ENCODE measurements around the gene DNAAF1. TPM values are rescaled to one million over a fixed set of nuclear protein-coding genes. Genes with fewer than 3 reads are reported as not detected.

The DNAAF1 gene
- total and polyA plus RNA-seq, 2 of the 4 experiments (the other 2 are of a cell fraction): 0.05 TPM; not detected in 1

DNA sequence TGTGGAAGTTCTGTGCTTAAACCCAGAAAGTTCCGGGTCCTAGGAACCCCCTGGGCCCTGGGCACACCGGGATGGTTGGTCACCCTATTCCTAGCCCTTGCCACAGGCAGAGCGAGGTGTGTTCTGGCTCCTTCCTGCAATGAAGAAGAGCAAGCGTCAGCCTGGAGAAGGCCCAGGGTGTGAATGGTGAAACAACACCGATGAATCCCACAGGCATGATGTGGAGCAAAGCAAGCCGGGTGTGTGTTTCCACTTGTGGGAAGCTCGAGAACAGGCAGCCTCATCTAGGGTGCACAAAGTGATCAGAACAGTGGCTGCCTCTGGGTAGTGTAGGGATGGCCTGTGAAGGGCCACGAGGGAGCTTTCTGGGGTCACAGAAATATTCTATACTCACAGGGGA is 80.9 kb downstream of the DNAAF1 start:
- peaks cover 9% of the 10 kb centered on the region for H3K4me1 ChIP-seq (ENCODE audit: control insufficient read depth, insufficient read depth, low read length)
- peaks cover 6% of the 10 kb centered on the region; the same call in 1 of the 2 replicates for H3K9me1 ChIP-seq (ENCODE audit: insufficient read depth, low read length)
- dilution Hi-C loops (cut with HindIII; ENCODE audit: low sequenced_read_pairs, unreplicated experiment): no loop called here
- WGBS, 2 experiments (ENCODE audit: extremely low coverage in 2 of 2, insufficient read length in 1 of 2): no CpG with 5 or more reads among the region's 8 CpGs
- no peak overlapping the region for H4K8ac ChIP-seq (ENCODE audit: low read depth in 2 of 2, low read length in 2 of 2)
- H3K18ac ChIP-seq (ENCODE audit: low read depth, low read length): no peak overlapping the region
- in situ Hi-C loops (cut with MboI; ENCODE audit: low sequenced_read_pairs): no loop called here
- ATAC-seq (ENCODE audit: low read depth) (no peak), DNase-seq (no peak)
- no peak overlapping the region for H3K4ac ChIP-seq (ENCODE audit: low read depth, low read length)
- H3K27ac ChIP-seq (ENCODE audit: insufficient read depth, low read length): no peak overlapping the region
- no peak overlapping the region for H4K5ac ChIP-seq (ENCODE audit: low read depth, low read length)
- H3K9me3 ChIP-seq (ENCODE audit: control insufficient read depth, insufficient read depth, low read length): no peaks in the 10 kb centered on the region
- POLR2A ChIA-PET (ENCODE audit: unreplicated experiment): interaction anchor here (0.5 kb wide), 1 partner anchor 78 kb away, joined by 3 read pairs; no protein-coding TSS in a partner anchor
- H2AK5ac ChIP-seq (ENCODE audit: low read depth, low read length): no peak overlapping the region
- no peaks in the 10 kb centered on the region for H3K79me1 ChIP-seq (ENCODE audit: low read depth in 1 of 2, low read length in 2 of 2)
- no peak overlapping the region for H3K9ac ChIP-seq (ENCODE audit: low read depth, low read length)
- H3K23ac ChIP-seq (ENCODE audit: low read depth, low read length): no peak overlapping the region
- peaks cover 11% of the 10 kb centered on the region; the same call in 1 of the 2 replicates for H3K27me3 ChIP-seq (ENCODE audit: control insufficient read depth, insufficient read depth, low read length)
- no peaks in the 10 kb centered on the region for H4K20me1 ChIP-seq (ENCODE audit: insufficient read depth, low read length)
- no peak overlapping the region for H3K4me3 ChIP-seq (ENCODE audit: insufficient read depth, low read depth, low read length)
- no peak overlapping the region for H2BK5ac ChIP-seq (ENCODE audit: low read depth, low read length, poor library complexity, severe bottlenecking)
- H2BK120ac ChIP-seq (ENCODE audit: low read depth, low read length): no peak overlapping the region
- TF ChIP-seq ELK1 (IDR thresholded peaks at IDR 0.05; ENCODE audit: borderline replicate concordance, low read depth, low read length) (no peak), FOS (IDR thresholded peaks at IDR 0.05; ENCODE audit: low read depth, low read length) (no peak), USF2 (IDR thresholded peaks at IDR 0.05; ENCODE audit: low read depth, low read length) (no peak), RCOR1 (IDR thresholded peaks at IDR 0.05; ENCODE audit: insufficient replicate concordance, low read length) (no peak), POLR2A (IDR thresholded peaks at IDR 0.05; ENCODE audit: low read depth, low read length) (no peak), SMC3 (IDR thresholded peaks at IDR 0.05; ENCODE audit: low read depth, low read length) (no peak), MAZ (IDR thresholded peaks at IDR 0.05; ENCODE audit: borderline replicate concordance, low read depth, low read length) (no peak), BHLHE40 (IDR thresholded peaks at IDR 0.05; ENCODE audit: low read depth, low read length) (no peak), MAFK (IDR thresholded peaks at IDR 0.05; ENCODE audit: low read depth, low read length) (no peak), CEBPB (IDR thresholded peaks at IDR 0.05; ENCODE audit: low read depth, low read length) (no peak)
- H2BK15ac ChIP-seq (ENCODE audit: low read depth, low read length): no peak overlapping the region
- H3K4me2 ChIP-seq (ENCODE audit: low read depth, low read length): no peak overlapping the region
- no peak overlapping the region for H2AK9ac ChIP-seq (replicated peaks; ENCODE audit: low read depth, low read length, poor library complexity)
- H2AFZ ChIP-seq (replicated peaks; ENCODE audit: low read length, poor library complexity): no peak overlapping the region
- H4K91ac ChIP-seq (ENCODE audit: insufficient read depth, low read depth, low read length): no peak overlapping the region
- H3K14ac ChIP-seq (replicated peaks; ENCODE audit: low read depth, low read length): no peak overlapping the region
- intact Hi-C loops (cut with micrococcal nuclease): no loop called here
- H3K56ac ChIP-seq (ENCODE audit: extremely low read depth, insufficient read depth, low read length): no peak overlapping the region
- BruUV-seq (replicated peaks): no TSS peak
- H2BK20ac ChIP-seq (ENCODE audit: low read depth, low read length): no peak overlapping the region
- CTCF ChIA-PET: no interaction called here
- no peaks in the 10 kb centered on the region for H3K36me3 ChIP-seq (ENCODE audit: control insufficient read depth, insufficient read depth, low read length)
